Measurements from ENCODE around the gene PLA2G4A.
"Not testable (repeated sequence)": the region's sequence is repeated elsewhere in the genome, so short reads cannot be mapped to it uniquely, and the experiment has no call there.

The PLA2G4A gene

GRCh38 chr1:186875896-186876835, 47.4 kb downstream of the PLA2G4A start:
- no peak for DNase-seq

GRCh38 chr1:186878356-186878755, 49.6 kb downstream of the PLA2G4A start:
- no peak for DNase-seq

GRCh38 chr1:186880982-186881381, 52.2 kb downstream of the PLA2G4A start:
- DNase-seq = no peak

GRCh38 chr1:186882372-186883134, 53.8 kb downstream of the PLA2G4A start:
- no peak for DNase-seq

GRCh38 chr1:186884251-186884650, 55.5 kb downstream of the PLA2G4A start:
- DNase-seq = no peak

GRCh38 chr1:186887203-186887602, 58.5 kb downstream of the PLA2G4A start:
- DNase-seq = no peak

- no peak for DNase-seq
These were observed 59.6 kb downstream of the PLA2G4A start for GRCh38 chr1:186888367-186888766.

GRCh38 chr1:186892936-186893335, 64.2 kb downstream of the PLA2G4A start:
- no peak for DNase-seq

GRCh38 chr1:186894415-186894814, 65.7 kb downstream of the PLA2G4A start:
- no peak for DNase-seq

GRCh38 chr1:186896211-186896610, 67.5 kb downstream of the PLA2G4A start:
- DNase-seq = no peak

GRCh38 chr1:186897008-186897407, 68.3 kb downstream of the PLA2G4A start:
- no peak for DNase-seq

GRCh38 chr1:186899577-186899976, 70.8 kb downstream of the PLA2G4A start:
- no peak for DNase-seq

- DNase-seq = no peak
These were observed 71.2 kb downstream of the PLA2G4A start for GRCh38 chr1:186899977-186900376.

GRCh38 chr1:186900539-186901237, 71.9 kb downstream of the PLA2G4A start:
- no peak for DNase-seq

- no peak for DNase-seq
These were observed 72.9 kb downstream of the PLA2G4A start for GRCh38 chr1:186901631-186902030.

GRCh38 chr1:186903374-186904136, 74.8 kb downstream of the PLA2G4A start:
- no peak for DNase-seq

GRCh38 chr1:186904361-186904760, 75.6 kb downstream of the PLA2G4A start:
- DNase-seq = no peak

- no peak for DNase-seq
These were observed 76.8 kb downstream of the PLA2G4A start for GRCh38 chr1:186905561-186905960.

- DNase-seq = no peak
These were observed 86.8 kb downstream of the PLA2G4A start for GRCh38 chr1:186915555-186915954.

- not testable (repeated sequence) for DNase-seq
These were observed 88.5 kb downstream of the PLA2G4A start for GRCh38 chr1:186917106-186917786.

GRCh38 chr1:186921386-186921785, 92.6 kb downstream of the PLA2G4A start:
- not testable (repeated sequence) for DNase-seq

GRCh38 chr1:186922814-186923213, 94.1 kb downstream of the PLA2G4A start:
- DNase-seq = not testable (repeated sequence)
